ENCODE measurements around the gene TBCEL. TPM values are rescaled to one million over a fixed set of nuclear protein-coding genes. Genes with fewer than 3 reads are reported as not detected.
"Not testable (repeated sequence)": the region's sequence is repeated elsewhere in the genome, so short reads cannot be mapped to it uniquely, and the experiment has no call there.

Gene TBCEL
- total RNA-seq, 1 donor from 2014 or later, result 17.9 TPM

GRCh38 chr11:121029813-121030445 lies 6.0 kb downstream of the TBCEL start:
- ChIA-PET POLR2A (no interaction called here), CTCF (no interaction called here)
- no peak for ATAC-seq (ENCODE audit: low read depth)
- TF ChIP-seq CTCF (IDR thresholded peaks at IDR 0.05), result no peak
- Mint-ChIP-seq H3K27ac (peak overlapping the region; percentile 24), H3K36me3 (ENCODE audit: low read depth) (peaks cover 8% of the 10 kb centered on the region), H3K27me3 (no peaks in the 10 kb centered on the region), H3K4me1 (peaks cover 13% of the 10 kb centered on the region), H3K4me3 (no peak overlapping the region), H3K9me3 (no peaks in the 10 kb centered on the region)
- intact Hi-C loops (cut with micrococcal nuclease), result loop anchor here (10.0 kb wide), 1 partner anchor 695 kb away; the partner anchor contains the start of gene ARHGEF12
- no peak for DNase-seq

GRCh38 chr11:121031167-121031566 lies 7.3 kb downstream of the TBCEL start:
- ChIA-PET POLR2A (no interaction called here), CTCF (no interaction called here)
- H3K27ac Mint-ChIP-seq, result no peak overlapping the region
- H3K4me1 Mint-ChIP-seq, result peaks cover 3% of the 10 kb centered on the region
- ATAC-seq (ENCODE audit: low read depth), result no peak
- no peaks in the 10 kb centered on the region for H3K27me3 Mint-ChIP-seq
- TF ChIP-seq CTCF (IDR thresholded peaks at IDR 0.05), result no peak
- H3K36me3 Mint-ChIP-seq (ENCODE audit: low read depth), result peaks cover 8% of the 10 kb centered on the region
- intact Hi-C loops (cut with micrococcal nuclease), result no loop called here
- no peak overlapping the region for H3K4me3 Mint-ChIP-seq
- no peak for DNase-seq
- no peaks in the 10 kb centered on the region for H3K9me3 Mint-ChIP-seq

DNA sequence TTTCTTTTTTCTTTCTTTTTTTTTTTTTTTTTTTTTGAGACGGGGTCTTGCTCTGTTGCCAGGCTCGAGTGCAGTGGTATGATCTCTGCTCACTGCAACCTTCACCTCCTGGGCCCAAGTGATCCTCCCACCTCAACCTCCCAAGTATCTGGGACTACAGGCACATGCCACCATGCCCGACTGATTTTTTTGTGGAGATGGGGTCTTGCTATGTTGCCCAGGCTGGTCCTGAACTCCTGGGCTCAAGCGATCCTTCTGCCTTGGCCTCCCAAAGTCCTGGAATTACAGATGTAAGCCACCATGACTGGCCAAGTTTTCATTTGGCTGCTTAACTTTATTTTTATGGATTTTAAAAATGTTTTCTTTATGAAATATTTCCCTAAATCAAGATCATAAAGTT lies 7.7 kb downstream of the TBCEL start:
- ATAC-seq (ENCODE audit: low read depth); H3K27ac Mint-ChIP-seq; H3K4me3 Mint-ChIP-seq; H3K36me3 Mint-ChIP-seq (ENCODE audit: low read depth); H3K4me1 Mint-ChIP-seq; intact Hi-C loops (cut with micrococcal nuclease); DNase-seq; H3K9me3 Mint-ChIP-seq; POLR2A ChIA-PET; H3K27me3 Mint-ChIP-seq; CTCF ChIA-PET: not testable (repeated sequence)

GRCh38 chr11:121032546-121032945 lies 8.6 kb downstream of the TBCEL start:
- CTCF ChIA-PET, result no interaction called here
- no peak for TF ChIP-seq CTCF (IDR thresholded peaks at IDR 0.05)
- no peaks in the 10 kb centered on the region for H3K27me3 Mint-ChIP-seq

GRCh38 chr11:121033635-121034034 lies 9.7 kb downstream of the TBCEL start:
- Mint-ChIP-seq H3K4me3 (no peak overlapping the region), H3K4me1 (peaks cover 3% of the 10 kb centered on the region), H3K36me3 (ENCODE audit: low read depth) (peaks cover 8% of the 10 kb centered on the region), H3K27ac (no peak overlapping the region), H3K27me3 (no peaks in the 10 kb centered on the region), H3K9me3 (no peaks in the 10 kb centered on the region)
- no peak for TF ChIP-seq CTCF (IDR thresholded peaks at IDR 0.05)
- ChIA-PET POLR2A (no interaction called here), CTCF (no interaction called here)
- DNase-seq, result no peak
- intact Hi-C loops (cut with micrococcal nuclease), result no loop called here
- ATAC-seq (ENCODE audit: low read depth), result no peak

More at GRCh38 chr11:121032546-121032945, 8.6 kb downstream of the TBCEL start:
- Mint-ChIP-seq H3K9me3 (no peaks in the 10 kb centered on the region), H3K4me3 (no peak overlapping the region), H3K4me1 (peaks cover 3% of the 10 kb centered on the region), H3K27ac (no peak overlapping the region), H3K36me3 (ENCODE audit: low read depth) (peaks cover 8% of the 10 kb centered on the region)
- DNase-seq (no peak), ATAC-seq (ENCODE audit: low read depth) (no peak)
- POLR2A ChIA-PET, result no interaction called here
- intact Hi-C loops (cut with micrococcal nuclease), result no loop called here
